LoVo (cell line): ENCODE results near the gene CLINT1.
A peak's percentile ranks its signal among the peaks of the same experiment; 100 is the strongest.
"Not testable (repeated sequence)": the region's sequence is repeated elsewhere in the genome, so short reads cannot be mapped to it uniquely, and the experiment has no call there.

Experiments used
- DNase-seq: peaks from one replicate; pipeline ENCODE4 v3.0.0-alpha.2; 2016; ENCODE audit warnings: low spot score

CLINT1 gene

DNA sequence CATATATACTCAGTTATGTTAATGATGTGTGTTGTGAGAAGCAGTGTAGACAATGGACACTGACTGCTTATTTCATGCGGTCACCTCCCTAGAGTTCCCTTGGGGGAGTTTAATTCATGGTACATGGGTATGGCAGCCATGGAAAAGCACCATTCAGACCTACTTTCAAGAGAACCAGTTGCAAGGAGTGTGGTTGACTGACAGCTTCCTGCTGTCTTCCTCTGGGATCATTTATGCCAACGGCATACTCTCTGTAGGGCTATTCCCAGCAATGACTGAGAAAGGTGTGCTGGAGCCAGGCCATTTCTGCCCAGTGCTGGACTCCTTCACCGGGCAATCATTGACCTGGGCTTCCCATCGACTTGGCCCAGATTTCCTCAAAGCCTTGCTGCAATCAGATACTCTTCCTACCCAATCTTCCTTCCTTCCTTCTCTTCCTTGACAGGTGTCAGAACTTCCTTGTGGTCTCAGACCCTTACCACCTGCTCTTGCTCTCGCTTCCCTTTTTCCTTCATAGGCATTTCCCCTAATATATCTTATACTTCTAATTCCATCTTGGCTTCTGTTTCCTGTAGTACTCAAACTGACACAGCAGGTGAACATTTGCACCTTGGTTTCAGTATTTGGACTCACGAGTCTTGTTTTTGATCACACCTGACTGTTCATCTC lies 3.4 kb upstream of the CLINT1 start:
- no peak for DNase-seq

DNA sequence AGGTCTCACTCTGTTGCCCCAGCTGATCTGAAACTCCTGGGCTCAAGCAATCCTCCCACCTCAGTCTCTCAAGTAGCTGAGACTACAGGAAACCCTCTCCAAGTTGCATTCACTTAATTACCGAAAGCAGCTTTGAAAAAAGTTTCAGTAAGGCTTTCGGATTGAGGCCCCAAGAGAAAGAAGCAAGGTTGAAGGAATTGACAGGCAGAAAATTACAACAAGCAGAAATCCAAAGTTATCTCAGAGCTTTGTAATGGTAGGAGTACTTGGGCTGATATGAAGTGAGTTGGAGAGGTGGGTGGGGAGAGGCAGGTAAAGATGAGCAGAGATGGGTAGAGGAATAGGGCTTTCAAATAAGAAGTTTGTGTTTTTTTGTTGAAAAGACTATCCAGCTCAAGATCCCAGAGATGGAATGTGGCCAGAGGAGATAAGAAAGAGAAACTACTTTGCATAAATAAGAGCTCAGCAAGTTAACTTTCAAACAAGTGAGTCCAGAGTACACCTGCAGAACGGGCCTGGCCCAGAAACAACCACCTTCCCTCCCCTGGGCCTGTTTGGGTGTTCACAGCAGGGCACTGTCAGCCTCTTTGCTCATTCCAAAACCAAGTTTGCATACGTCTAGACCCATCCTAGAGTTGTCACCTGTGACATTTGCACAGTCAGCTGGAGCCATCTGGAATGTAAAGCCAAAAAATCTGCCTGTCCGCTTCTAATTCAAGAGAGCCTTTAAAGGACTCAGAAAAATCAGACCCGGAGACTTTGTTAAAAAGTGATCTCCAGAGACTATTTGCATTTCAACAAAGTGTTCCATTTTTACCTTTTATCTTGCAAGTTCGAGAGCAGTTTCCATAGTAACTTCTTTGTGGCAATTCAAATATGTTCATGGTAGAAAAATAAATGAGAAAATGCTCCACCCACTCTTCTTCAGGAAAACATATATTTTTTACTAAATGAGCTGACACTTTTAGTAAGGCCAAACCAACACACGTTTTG lies 2.2 kb upstream of the CLINT1 start:
- no peak for DNase-seq

GRCh38 chr5:157859227-157859575 lies 256 bp upstream of the CLINT1 start:
- DNase-seq, result no peak

GRCh38 chr5:157857816-157858526 lies 974 bp downstream of the CLINT1 start:
- peak; percentile 18 for DNase-seq

DNA sequence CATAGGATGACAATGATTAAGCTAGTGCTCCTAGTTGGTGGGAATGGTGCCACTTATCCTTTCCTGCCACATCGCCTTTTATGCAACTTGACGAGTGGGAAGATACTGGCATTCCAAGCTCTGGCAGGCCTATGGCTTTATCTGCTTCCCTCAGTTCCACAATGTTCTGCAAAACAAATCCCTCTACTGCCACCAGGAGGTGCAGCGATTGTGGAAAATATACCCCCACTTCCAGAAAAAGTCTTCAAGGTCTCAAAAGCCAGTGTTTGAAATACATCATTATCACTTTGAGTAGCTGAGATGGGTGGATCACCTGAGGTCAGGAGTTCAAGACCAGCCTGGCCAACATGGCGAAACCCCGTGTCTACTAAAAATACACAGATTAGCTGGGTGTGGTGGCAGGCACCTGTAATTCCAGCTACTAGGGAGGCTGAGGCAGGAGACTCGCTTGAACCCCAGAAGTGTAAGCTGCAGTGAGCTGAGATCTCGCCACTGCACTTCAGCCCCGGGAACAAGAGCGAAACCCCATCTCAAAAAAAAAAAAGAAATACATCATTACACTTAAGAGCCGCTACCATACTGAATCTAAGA lies 3.4 kb downstream of the CLINT1 start:
- DNase-seq, result peak; percentile 41

- not testable (repeated sequence) for DNase-seq
Observed at GRCh38 chr5:157853365-157853764, 5.6 kb downstream of the CLINT1 start.

DNA sequence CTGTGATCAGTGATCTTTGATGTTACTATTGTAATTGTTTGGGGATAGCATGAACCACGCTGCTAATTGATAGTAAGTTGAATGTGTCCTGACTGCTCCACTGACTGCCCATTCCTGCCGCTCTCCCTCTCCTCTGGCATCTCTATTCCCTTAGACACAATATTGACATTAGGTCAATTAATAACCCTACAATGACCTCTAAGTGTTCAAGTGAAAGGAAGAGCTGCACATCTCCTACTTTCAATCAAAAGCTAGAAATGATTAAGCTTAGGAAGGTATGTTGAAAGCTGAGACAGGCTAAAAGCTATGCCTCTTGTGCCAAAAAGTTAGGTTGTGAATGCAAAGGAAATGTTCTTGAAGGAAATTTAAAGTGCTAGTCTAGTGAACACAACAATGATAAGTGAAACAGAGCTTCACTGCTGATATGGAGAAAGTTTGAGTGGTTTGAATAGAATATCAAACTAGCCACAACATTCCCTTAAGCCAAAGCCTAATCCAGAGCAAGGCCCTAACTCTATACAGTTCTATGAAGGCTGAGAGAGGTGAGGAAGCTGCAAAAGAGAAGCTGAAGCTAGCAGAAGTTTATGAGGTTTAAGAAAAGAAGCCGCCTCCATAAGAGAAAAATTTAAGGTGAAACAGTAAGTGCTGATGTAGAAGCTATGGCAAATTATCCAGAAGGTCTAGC lies 12.9 kb downstream of the CLINT1 start:
- no peak for DNase-seq

DNA sequence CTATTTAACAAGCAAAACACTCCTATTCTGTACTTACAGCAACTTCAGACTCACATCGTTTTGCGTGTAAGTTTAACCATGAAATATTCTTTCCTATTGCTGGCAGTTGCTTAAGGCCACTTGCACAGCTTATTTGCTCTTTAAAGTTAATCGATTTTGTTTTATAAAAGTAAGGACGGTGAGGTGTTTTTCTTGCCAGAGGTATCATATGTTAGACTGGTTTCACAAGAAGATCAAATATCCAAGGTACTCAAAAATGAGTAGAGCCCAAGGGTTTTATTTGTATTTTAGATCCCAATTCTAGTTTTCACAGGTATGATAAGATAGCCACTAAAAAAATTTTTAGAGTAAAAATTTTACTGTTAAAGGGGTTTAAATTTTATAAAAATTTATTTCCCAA lies 16.2 kb downstream of the CLINT1 start:
- no peak for DNase-seq

GRCh38 chr5:157842185-157842584 lies 16.8 kb downstream of the CLINT1 start:
- no peak for DNase-seq

- DNase-seq, result no peak
Observed at GRCh38 chr5:157839157-157839795, 19.7 kb downstream of the CLINT1 start.

DNA sequence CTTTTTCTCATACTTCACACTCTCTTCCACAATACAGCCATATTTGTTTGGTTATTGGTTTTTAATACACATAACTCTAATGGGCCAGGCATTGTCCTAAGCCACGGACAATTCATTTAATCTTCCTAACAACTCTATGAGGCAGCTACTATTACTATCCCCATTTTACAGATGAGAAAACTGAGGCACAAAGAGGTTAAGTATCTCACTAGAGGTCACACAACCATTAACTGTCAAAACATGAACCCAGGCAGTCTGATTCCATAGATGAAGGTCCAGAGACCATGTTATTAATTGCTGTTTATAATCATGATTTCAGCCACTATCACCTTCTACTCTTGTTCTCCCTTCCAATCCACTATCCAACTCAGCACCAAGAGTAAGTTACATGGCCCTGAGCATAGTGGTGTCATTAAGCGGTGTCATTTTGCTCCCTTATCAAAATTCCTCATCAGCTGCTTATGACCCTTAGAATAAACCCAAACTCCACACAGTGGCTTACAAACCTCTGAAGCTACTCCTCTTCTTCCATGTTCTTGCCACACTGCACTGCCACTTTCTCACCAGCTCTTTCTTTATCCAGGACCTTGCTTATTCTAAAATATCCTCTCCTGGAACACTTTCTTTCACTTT lies 22.7 kb downstream of the CLINT1 start:
- DNase-seq, result no peak

DNA sequence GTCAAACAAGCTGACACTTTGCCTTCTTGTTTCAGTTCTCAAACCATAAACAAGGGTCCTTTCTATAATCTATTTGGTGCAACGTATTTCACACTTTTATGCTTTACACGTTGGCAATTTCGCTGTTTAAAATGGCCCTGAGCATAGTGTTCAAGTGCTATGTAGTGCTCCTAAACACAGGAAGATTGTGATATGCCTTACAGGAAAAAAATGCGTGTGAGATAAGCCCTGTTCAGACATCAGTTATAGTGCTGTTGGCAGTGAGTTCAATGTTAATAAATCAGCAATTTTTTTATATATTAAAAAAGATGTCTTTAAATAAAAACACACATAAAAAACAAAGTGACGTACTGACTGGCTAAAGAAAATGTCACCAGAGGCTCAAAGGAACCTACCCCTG lies 23.9 kb downstream of the CLINT1 start:
- DNase-seq, result no peak

- DNase-seq, result no peak
Observed at GRCh38 chr5:157828944-157829639, 29.9 kb downstream of the CLINT1 start.

DNA sequence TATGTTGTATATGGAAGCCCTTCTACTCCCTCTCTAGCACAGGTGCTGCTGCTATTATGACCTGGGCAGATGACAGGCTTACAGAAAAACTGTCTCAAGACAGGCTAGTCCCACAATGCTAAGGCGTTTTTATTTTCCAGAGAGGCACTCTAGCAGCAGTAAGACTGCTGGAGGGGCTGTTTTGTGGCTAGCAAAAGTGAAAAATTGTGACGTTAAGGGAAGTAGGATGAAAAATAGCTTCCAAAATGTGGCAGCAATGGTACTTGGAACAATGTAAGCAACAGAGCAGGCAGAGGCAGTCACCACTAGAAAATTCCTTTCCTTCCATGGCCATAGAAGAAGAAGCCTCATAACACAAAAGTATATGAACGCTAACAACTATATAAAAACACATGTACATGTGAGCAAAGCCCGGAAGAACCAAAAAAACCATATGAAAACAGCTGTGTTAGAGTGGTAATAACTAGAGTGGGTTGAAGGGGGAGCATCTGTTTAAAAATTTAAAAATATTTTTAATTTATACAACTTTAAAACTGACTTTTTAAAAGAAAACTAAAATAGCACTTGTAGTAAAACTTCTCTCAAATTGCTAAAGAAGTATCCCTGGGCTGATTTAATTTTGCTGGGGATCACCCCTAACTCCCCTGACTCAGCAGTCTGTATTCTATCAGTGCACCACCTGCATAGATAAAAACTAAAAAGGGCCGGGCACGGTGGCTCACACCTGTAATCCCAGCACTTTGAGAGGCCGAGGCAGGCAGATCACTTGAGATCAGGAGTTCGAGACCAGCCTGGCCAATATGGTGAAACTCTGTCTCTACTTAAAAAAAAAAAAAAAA lies 30.6 kb downstream of the CLINT1 start:
- no peak for DNase-seq

DNA sequence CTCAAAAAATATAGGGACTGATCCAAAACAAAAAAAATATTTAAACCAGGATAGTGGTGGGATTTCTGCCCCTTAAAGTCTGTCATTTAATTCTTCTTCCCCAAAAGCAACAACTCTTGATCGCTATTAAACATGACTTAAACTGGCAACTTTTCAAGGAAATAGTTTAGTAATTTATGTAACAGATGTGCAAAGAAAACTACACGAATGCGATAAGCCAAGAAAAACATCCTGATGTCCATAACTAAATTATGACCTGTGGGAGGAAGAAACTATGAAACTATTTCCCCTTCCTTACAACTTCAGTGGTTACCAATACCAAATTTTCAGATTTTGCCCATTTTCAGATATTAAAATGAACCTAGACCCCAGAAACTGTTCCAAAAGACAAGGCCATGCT lies 31.5 kb downstream of the CLINT1 start:
- DNase-seq, result no peak

DNA sequence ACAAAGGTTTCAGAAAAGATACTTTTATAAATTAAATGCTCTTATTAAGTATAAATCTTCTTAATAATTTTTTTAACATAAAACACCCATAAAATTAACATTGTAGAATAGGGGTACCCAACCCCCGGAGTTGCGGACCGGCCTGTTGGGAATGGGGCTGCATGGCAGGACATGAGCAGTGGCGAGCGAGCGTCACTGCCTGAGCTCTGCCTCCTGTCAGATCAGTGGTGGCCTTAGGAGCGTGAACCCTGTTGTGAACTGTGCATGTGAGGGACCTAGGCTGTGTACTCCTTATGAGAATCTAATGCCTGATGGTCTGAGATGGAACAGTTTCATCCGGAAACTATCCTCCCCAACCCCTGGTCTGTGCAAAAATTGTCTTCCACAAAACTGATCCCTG lies 35.3 kb downstream of the CLINT1 start:
- no peak for DNase-seq

DNA sequence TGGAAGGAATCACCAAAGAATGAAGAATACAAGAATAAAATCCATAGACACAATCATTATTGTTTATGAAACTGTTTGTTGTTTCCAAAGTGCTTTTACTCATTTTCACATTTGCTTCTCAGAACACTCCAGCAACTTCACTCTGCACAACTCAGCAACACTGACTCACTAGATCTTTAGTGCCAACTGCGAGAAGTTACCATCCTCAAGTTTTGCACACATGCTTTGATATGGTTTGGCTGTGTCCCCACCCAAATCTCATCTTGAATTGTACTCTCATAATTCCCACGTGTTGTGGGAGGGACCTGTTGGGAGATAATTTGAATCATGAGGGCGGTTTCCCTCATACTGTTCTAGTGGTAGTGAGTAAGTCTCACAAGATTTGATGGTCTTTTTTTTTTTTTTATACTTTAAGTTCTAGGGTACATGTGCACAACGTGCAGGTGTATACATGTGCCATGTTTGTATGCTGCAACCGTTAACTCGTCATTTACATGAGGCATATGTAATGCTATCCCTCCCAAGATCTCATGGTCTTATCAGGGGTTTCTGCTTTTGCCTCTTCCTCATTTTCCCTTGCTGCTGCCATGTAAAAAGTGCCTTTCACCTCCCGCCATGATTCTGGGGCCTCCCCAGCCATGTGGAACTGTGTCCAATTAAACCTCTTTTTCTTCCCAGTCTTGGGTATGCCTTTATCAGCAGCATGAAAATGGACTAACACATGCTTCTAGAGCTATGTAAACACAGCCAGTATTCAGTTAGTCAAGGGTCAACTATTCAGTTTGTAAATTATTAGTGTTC lies 36.9 kb downstream of the CLINT1 start:
- no peak for DNase-seq

DNA sequence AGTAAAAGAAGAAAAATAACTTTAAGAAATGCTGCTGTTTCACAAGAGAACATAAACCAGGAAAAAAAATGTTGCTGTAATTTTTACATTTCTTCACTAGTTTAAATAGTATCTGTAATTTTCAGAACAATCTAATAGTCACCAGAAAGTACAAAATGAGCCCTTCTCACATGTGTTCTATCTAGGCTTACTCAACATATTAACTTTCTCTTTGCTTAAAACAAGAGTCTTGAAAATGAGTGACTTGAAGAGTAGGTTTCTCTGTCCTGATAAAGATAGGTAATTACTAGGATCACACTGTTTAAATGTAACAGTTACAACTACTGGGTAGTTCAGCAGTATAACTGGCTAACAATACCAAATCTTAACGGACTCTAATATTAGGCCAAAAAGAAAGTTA lies 37.5 kb downstream of the CLINT1 start:
- no peak for DNase-seq
